OCI-LY1 (cell line): Measurements from ENCODE around the gene GALNT5.

Source experiments
- EZH2 ChIP-seq: fragments of 200-600 bp; sonication (generic), shearing (Covaris generic); IDR thresholded peaks from 2 replicates; pipeline ENCODE4 v1.8.0; 2017; ENCODE audit warnings: borderline replicate concordance, mixed run types, mild to moderate bottlenecking, antibody characterized with exemption, low read length, moderate library complexity, mixed read lengths
- TF ChIP-seq, protein P1 (sequence below): fragments of 200-600 bp; sonication (generic), shearing (Covaris generic); IDR thresholded peaks from 2 replicates; pipeline ENCODE4 v1.5.1; 2017; ENCODE audit warnings: mild to moderate bottlenecking, antibody characterized with exemption, low read length, moderate library complexity, mixed read lengths

GRCh38 chr2:157290525-157290924 lies 33.0 kb downstream of the GALNT5 start:
- TF ChIP-seq, protein P1, sequence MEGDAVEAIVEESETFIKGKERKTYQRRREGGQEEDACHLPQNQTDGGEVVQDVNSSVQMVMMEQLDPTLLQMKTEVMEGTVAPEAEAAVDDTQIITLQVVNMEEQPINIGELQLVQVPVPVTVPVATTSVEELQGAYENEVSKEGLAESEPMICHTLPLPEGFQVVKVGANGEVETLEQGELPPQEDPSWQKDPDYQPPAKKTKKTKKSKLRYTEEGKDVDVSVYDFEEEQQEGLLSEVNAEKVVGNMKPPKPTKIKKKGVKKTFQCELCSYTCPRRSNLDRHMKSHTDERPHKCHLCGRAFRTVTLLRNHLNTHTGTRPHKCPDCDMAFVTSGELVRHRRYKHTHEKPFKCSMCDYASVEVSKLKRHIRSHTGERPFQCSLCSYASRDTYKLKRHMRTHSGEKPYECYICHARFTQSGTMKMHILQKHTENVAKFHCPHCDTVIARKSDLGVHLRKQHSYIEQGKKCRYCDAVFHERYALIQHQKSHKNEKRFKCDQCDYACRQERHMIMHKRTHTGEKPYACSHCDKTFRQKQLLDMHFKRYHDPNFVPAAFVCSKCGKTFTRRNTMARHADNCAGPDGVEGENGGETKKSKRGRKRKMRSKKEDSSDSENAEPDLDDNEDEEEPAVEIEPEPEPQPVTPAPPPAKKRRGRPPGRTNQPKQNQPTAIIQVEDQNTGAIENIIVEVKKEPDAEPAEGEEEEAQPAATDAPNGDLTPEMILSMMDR = no peak
- no peak for TF ChIP-seq EZH2
